ENCODE measurements around the gene ZFYVE27. TPM values are rescaled to one million over a fixed set of nuclear protein-coding genes. Genes with fewer than 3 reads are reported as not detected.

The ZFYVE27 gene
- total RNA-seq, 1 experiment from 2014 or later = 26.0 TPM

DNA sequence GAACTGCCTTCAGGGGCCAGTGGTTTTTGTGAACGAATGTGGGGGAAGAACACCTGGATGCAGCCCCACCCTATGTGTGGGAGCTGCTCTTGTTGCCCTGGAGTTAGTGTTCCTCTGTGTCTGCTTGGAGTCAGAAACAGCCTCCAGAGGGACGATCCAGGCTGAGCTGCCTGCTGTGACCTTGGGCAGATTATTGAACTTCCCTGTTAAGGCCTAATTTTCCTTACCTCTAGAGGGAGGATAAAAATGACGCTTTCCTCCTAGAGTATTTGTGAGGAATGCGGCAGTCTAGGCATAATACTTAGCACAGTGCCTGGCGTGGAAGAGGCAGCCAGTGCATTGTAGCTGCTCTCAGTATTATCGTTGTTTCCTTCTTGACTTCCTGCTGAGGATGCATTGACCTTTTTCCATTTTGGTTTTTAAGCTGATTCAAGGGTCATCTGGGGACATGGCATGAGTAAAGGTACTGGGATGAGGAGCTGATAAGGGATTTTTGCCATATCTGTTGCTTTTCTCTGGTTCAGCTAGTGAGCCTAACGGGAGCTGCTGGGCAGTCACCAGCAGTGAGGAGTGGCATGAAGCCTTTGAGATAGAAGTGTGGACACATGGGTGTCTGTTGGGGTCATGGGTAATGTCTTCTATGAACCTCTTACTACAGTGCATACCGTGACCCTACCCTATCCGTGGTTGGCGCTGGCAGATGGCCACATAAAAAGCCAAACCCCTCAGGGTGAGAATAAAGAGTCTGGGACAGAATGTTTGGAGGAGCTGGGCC lies 6.4 kb downstream of the ZFYVE27 start (continued):
- TF ChIP-seq NR2C2 (CRISPR knock-in tag; IDR thresholded peaks at IDR 0.05) = no peak
- TF ChIP-seq FOXK1 (CRISPR knock-in tag; IDR thresholded peaks at IDR 0.05) = no peak
- TF ChIP-seq ZNF263 (CRISPR knock-in tag; IDR thresholded peaks at IDR 0.05; ENCODE audit: low read depth) = no peak
- TF ChIP-seq NFE2L1 (CRISPR knock-in tag; IDR thresholded peaks at IDR 0.05) = no peak
- TF ChIP-seq NFYB (CRISPR knock-in tag; conservative IDR thresholded peaks at IDR 0.05; ENCODE audit: low read depth) = no peak
- TF ChIP-seq, protein P1, sequence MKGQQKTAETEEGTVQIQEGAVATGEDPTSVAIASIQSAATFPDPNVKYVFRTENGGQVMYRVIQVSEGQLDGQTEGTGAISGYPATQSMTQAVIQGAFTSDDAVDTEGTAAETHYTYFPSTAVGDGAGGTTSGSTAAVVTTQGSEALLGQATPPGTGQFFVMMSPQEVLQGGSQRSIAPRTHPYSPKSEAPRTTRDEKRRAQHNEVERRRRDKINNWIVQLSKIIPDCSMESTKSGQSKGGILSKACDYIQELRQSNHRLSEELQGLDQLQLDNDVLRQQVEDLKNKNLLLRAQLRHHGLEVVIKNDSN (CRISPR knock-in tag; IDR thresholded peaks at IDR 0.05) = no peak

DNA sequence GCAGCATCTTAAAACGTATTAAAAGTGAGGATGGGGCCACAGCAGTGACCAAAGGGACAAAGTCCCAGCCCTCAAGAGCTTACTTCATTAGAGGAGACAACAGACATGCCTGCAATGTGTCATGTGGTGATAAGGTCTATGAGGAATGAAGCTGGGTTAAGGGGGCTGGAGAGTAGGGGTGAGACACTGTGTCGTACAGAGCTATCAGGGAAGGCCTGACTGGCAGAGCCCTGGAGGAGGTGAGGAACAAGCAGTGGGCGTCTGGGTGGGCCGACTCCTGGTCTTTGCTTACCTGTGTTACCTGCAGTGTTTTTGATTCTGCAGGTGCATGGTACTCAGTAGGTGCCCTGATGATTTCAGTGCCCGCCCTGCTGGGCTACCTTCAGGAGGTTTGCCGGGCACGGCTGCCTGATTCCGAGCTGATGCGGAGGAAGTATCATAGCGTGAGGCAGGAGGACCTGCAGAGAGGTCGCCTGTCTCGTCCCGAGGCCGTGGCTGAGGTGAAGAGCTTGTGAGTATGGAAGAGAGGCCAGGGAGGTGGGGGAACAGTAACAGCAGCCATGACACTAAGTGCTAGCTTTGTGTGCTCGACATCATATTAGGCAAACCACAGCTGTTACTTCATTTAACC lies 7.6 kb downstream of the ZFYVE27 start:
- no peak for ATAC-seq
- ChIA-PET CTCF (interaction anchor here (0.8 to 1.8 kb wide), 9 partner anchors 8 to 170 kb away, joined by 3 to 8 read pairs (median 4); partner anchors contain the start of gene ZFYVE27), POLR2A (no interaction called here)
- H3K4me1 Mint-ChIP-seq = no peaks in the 10 kb centered on the region
- DNase-seq (ENCODE audit: low spot score) = no peak
- peaks cover 55% of the 10 kb centered on the region for H3K36me3 Mint-ChIP-seq
- no peaks in the 10 kb centered on the region for H3K27me3 Mint-ChIP-seq (ENCODE audit: low read depth)
- no peak overlapping the region; the same call in 1 of the 2 replicates for H3K27ac Mint-ChIP-seq
- H3K4me3 Mint-ChIP-seq = no peak overlapping the region
- no peaks in the 10 kb centered on the region for H3K9me3 Mint-ChIP-seq
- TF ChIP-seq ELF4 (CRISPR knock-in tag; IDR thresholded peaks at IDR 0.05; ENCODE audit: low read depth) (no peak), RELA (CRISPR knock-in tag; IDR thresholded peaks at IDR 0.05; ENCODE audit: borderline replicate concordance) (no peak), TCF7 (CRISPR knock-in tag; IDR thresholded peaks at IDR 0.05; ENCODE audit: low read depth) (no peak), CBFB (CRISPR knock-in tag; IDR thresholded peaks at IDR 0.05; ENCODE audit: low read depth) (no peak), FOXK1 (CRISPR knock-in tag; IDR thresholded peaks at IDR 0.05) (no peak), FOXP1 (CRISPR knock-in tag; IDR thresholded peaks at IDR 0.05; ENCODE audit: borderline replicate concordance) (no peak), ZBTB21 (CRISPR knock-in tag; IDR thresholded peaks at IDR 0.05; ENCODE audit: borderline replicate concordance) (no peak), GTF2I (CRISPR knock-in tag; conservative IDR thresholded peaks at IDR 0.05) (no peak), ZNF396 (CRISPR knock-in tag; IDR thresholded peaks at IDR 0.05; ENCODE audit: borderline replicate concordance) (no peak), NR3C1 (CRISPR knock-in tag; conservative IDR thresholded peaks at IDR 0.05; ENCODE audit: low read depth) (no peak)
- TF ChIP-seq, protein P2, sequence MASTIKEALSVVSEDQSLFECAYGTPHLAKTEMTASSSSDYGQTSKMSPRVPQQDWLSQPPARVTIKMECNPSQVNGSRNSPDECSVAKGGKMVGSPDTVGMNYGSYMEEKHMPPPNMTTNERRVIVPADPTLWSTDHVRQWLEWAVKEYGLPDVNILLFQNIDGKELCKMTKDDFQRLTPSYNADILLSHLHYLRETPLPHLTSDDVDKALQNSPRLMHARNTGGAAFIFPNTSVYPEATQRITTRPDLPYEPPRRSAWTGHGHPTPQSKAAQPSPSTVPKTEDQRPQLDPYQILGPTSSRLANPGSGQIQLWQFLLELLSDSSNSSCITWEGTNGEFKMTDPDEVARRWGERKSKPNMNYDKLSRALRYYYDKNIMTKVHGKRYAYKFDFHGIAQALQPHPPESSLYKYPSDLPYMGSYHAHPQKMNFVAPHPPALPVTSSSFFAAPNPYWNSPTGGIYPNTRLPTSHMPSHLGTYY (CRISPR knock-in tag; IDR thresholded peaks at IDR 0.05) = no peak
- TF ChIP-seq, protein P3, sequence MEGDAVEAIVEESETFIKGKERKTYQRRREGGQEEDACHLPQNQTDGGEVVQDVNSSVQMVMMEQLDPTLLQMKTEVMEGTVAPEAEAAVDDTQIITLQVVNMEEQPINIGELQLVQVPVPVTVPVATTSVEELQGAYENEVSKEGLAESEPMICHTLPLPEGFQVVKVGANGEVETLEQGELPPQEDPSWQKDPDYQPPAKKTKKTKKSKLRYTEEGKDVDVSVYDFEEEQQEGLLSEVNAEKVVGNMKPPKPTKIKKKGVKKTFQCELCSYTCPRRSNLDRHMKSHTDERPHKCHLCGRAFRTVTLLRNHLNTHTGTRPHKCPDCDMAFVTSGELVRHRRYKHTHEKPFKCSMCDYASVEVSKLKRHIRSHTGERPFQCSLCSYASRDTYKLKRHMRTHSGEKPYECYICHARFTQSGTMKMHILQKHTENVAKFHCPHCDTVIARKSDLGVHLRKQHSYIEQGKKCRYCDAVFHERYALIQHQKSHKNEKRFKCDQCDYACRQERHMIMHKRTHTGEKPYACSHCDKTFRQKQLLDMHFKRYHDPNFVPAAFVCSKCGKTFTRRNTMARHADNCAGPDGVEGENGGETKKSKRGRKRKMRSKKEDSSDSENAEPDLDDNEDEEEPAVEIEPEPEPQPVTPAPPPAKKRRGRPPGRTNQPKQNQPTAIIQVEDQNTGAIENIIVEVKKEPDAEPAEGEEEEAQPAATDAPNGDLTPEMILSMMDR (IDR thresholded peaks at IDR 0.05) = no peak
- TF ChIP-seq, protein P4, sequence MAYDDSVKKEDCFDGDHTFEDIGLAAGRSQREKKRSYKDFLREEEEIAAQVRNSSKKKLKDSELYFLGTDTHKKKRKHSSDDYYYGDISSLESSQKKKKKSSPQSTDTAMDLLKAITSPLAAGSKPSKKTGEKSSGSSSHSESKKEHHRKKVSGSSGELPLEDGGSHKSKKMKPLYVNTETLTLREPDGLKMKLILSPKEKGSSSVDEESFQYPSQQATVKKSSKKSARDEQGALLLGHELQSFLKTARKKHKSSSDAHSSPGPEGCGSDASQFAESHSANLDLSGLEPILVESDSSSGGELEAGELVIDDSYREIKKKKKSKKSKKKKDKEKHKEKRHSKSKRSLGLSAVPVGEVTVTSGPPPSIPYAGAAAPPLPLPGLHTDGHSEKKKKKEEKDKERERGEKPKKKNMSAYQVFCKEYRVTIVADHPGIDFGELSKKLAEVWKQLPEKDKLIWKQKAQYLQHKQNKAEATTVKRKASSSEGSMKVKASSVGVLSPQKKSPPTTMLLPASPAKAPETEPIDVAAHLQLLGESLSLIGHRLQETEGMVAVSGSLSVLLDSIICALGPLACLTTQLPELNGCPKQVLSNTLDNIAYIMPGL (CRISPR knock-in tag; IDR thresholded peaks at IDR 0.05) = no peak
- TF ChIP-seq, protein P5, sequence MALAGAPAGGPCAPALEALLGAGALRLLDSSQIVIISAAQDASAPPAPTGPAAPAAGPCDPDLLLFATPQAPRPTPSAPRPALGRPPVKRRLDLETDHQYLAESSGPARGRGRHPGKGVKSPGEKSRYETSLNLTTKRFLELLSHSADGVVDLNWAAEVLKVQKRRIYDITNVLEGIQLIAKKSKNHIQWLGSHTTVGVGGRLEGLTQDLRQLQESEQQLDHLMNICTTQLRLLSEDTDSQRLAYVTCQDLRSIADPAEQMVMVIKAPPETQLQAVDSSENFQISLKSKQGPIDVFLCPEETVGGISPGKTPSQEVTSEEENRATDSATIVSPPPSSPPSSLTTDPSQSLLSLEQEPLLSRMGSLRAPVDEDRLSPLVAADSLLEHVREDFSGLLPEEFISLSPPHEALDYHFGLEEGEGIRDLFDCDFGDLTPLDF (CRISPR knock-in tag; IDR thresholded peaks at IDR 0.05) = no peak

All from WTC11 (cell line).